ENCODE measurements around the gene AIG1.
"Not testable (repeated sequence)": the region's sequence is repeated elsewhere in the genome, so short reads cannot be mapped to it uniquely, and the experiment has no call there.

AIG1 gene

GRCh38 chr6:143060806-143061596 lies at the start of gene AIG1:
Gene AIG1 (plus strand): TSS chr6:143060889. CDS start chr6:143060926, 37 bp downstream.
- DNase-seq = peak; percentile 62 to 70

GRCh38 chr6:143014764-143015163 lies 45.9 kb upstream of the AIG1 start:
- no peak for DNase-seq

- peak in 1 of 2 experiments; percentile 4 for DNase-seq
These were observed 45.4 kb upstream of the AIG1 start for GRCh38 chr6:143015300-143015706.

GRCh38 chr6:143018955-143019354 lies 41.7 kb upstream of the AIG1 start:
- DNase-seq = no peak

GRCh38 chr6:143020862-143021261 lies 39.8 kb upstream of the AIG1 start:
- not testable (repeated sequence) for DNase-seq

GRCh38 chr6:143021543-143021942 lies 39.1 kb upstream of the AIG1 start:
- DNase-seq = no peak

- no peak for DNase-seq
These were observed 38.1 kb upstream of the AIG1 start for GRCh38 chr6:143022587-143022986.

GRCh38 chr6:143023695-143024094 lies 37.0 kb upstream of the AIG1 start:
- no peak for DNase-seq

GRCh38 chr6:143024977-143025376 lies 35.7 kb upstream of the AIG1 start:
- no peak for DNase-seq

GRCh38 chr6:143026696-143027449 lies 33.8 kb upstream of the AIG1 start:
- DNase-seq = peak; percentile 62 to 72

GRCh38 chr6:143034689-143035334 lies 25.9 kb upstream of the AIG1 start:
- DNase-seq = no peak

GRCh38 chr6:143037470-143037869 lies 23.2 kb upstream of the AIG1 start:
- no peak for DNase-seq

GRCh38 chr6:143038833-143039232 lies 21.9 kb upstream of the AIG1 start:
- no peak for DNase-seq

GRCh38 chr6:143039548-143039947 lies 21.1 kb upstream of the AIG1 start:
- no peak for DNase-seq

GRCh38 chr6:143040018-143040417 lies 20.7 kb upstream of the AIG1 start:
- DNase-seq = no peak

GRCh38 chr6:143044345-143044744 lies 16.3 kb upstream of the AIG1 start:
- DNase-seq = not testable (repeated sequence)

- no peak for DNase-seq
These were observed 11.1 kb upstream of the AIG1 start for GRCh38 chr6:143049611-143050010.

GRCh38 chr6:143050509-143050908 lies 10.2 kb upstream of the AIG1 start:
- DNase-seq = no peak

GRCh38 chr6:143052282-143052681 lies 8.4 kb upstream of the AIG1 start:
- DNase-seq = no peak

GRCh38 chr6:143053856-143054255 lies 6.8 kb upstream of the AIG1 start:
- DNase-seq = no peak

GRCh38 chr6:143054329-143054728 lies 6.4 kb upstream of the AIG1 start:
- no peak for DNase-seq

GRCh38 chr6:143055213-143055612 lies 5.5 kb upstream of the AIG1 start:
- no peak for DNase-seq

GRCh38 chr6:143055891-143056290 lies 4.8 kb upstream of the AIG1 start:
- DNase-seq = no peak

- DNase-seq = no peak
These were observed 1.7 kb upstream of the AIG1 start for GRCh38 chr6:143058987-143059386.

Measured in activated CD4-positive, alpha-beta T cell treated with anti-CD3 and anti-CD28 coated beads, Interleukin-2, amount 50 U/mL, for 48 hours (primary cell).